Stimulated activated CD4-positive, alpha-beta T cell treated with anti-CD3 and anti-CD28 coated beads, Interleukin-15, amount 100 ng/mL, for 24 hours (primary cell): Measurements from ENCODE around the gene CDHR5.

Source experiments
- DNase-seq: peaks from one replicate; pipeline ENCODE4 v3.0.0-alpha.2; 2020

The CDHR5 gene

DNA sequence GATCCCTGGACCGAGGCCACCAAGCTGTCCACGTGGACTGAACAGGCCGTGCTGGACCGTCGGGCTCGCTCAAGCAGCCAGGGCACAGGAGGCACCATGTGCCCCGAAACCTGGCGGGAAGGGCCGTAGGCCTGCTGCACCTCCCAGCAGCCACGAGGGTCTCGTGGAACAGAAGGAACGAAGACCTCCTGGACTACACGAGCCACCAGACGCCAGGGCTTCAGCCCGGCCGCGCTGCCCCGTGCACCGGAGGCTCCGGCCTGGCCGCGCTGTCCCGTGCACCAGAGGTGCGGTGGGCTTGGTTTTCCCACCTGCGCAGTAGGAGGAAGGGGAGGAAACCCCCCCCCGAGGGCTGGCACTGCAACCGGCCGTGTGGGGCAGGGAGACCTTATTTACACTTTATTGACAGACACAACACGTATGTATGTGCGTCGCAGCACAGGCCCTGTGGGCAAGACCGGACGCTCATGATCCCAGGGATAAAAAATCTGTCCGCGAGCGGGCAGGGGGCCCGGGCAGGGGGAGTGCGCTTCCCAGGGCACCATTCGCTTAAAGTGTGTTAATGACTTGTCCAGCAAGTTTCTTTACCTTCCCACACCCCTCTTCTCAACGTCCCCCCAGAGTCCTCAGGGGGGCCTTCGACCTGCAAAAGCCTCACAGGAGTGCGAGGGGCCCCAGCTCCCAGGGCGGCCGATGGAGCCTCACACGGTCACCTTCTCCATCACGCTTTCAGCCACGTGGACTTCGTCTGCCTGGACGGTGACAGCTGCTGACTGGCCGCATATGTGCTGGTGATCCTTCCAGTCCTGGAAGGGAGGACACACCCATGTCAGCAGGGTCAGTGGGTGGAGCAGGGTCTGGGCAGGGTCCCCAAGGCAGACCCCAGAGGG, 19.3 kb upstream of the CDHR5 start:
- DNase-seq: no peak

DNA sequence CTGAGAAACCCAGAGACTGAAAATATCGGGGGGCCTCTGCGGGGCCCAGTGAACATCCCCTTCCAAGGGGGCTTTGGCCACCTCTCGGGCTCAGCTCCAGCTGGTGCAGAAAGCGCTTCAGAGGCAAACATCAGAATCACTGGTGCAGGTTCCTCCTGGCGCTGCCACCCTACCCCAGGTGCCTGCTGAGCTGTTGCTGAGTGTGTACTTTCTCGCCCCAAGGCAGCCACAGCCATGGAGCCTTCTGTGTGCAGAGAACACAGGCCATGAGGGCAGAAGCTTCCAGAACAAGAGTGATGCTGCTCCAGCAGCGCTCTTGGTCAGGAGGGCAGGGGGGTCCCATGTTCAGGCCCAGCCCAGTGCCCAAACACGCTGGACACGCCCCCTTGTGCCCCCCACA, 18.6 kb upstream of the CDHR5 start:
- no peak for DNase-seq

DNA sequence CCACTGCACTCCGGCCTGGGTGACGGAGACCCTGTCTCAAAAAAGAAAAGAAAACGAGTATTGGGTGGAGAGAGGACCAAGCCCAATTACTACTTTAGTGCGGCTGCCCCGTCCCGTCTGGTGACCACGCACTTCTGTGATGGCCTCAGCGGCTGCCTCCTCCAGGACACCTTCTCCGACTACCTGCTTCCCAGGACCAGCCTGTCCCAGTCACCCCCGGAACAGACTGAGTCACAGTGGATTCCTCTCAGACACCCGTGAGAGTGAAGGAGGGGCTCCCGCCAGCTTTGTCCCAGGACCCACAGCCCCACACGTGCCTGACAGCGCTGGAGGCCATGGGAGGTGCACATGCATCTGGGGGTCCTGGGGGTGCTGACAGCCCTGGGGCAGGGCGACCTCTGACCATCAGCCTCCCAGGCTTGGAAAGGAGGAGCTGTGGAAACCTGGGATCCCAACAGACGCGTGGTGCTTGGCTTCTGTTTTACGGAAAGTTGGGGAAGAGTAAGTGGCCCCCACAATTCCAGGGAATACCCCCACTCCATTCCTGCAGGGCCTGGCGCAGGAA, 17.1 kb upstream of the CDHR5 start:
- DNase-seq: no peak

- DNase-seq: no peak
Observed at GRCh38 chr11:640021-640706, 15.4 kb upstream of the CDHR5 start.

DNA sequence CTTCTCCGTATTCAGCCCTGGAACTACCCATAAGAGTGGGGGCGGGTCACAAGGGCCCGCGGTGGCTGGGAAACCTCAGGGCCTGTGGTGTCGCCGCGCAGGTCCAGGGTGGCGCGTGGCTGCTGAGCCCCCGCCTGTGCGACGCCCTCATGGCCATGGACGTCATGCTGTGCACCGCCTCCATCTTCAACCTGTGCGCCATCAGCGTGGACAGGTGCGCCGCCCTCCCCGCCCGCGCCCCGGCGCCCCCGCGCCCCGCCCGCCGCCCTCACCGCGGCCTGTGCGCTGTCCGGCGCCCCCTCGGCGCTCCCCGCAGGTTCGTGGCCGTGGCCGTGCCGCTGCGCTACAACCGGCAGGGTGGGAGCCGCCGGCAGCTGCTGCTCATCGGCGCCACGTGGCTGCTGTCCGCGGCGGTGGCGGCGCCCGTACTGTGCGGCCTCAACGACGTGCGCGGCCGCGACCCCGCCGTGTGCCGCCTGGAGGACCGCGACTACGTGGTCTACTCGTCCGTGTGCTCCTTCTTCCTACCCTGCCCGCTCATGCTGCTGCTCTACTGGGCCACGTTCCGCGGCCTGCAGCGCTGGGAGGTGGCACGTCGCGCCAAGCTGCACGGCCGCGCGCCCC, 14.7 kb upstream of the CDHR5 start:
- no peak for DNase-seq

- DNase-seq: no peak
Observed at GRCh38 chr11:638631-639331, 14.0 kb upstream of the CDHR5 start.

GRCh38 chr11:637593-638521, 13.1 kb upstream of the CDHR5 start:
- no peak for DNase-seq

GRCh38 chr11:637333-637592, 12.5 kb upstream of the CDHR5 start:
- DNase-seq: no peak

DNA sequence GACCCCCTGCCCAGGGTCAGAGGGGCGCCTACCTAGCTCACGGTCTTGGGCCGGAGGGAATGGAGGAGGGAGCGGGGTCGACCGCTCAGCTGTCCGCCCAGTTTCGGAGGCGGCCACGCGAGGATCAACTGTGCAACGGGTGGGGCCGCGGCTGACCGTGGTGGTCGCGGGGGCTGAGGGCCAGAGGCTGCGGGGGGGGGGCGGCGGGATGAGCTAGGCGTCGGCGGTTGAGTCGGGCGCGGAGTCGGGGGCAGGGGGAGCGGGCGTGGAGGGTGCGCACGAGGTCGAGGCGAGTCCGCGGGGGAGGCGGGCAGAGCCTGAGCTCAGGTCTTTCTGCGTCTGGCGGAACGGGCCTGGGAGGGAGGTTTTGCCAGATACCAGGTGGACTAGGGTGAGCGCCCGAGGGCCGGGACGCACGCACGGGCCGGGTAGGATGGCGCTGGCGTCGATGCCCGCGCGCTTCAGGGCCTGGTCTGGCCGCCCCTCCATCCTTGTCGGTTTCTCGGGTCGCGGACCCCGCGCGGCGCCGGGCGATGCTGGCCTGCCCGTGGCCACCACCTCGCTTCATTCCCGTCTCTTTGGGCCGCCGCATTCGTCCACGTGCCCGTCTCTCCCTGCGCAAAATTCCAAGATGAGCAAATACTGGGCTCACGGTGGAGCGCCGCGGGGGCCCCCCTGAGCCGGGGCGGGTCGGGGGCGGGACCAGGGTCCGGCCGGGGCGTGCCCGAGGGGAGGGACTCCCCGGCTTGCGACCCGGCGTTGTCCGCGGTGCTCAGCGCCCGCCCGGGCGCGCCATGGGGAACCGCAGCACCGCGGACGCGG, 12.0 kb upstream of the CDHR5 start, which contains the start of gene DRD4:
DRD4 (plus strand) TSS at position 759 of the 822 bp plus-strand sequence; CDS start at position 795, 36 bp downstream.
- no peak for DNase-seq

GRCh38 chr11:635945-636510, 11.3 kb upstream of the CDHR5 start:
- DNase-seq: no peak

DNA sequence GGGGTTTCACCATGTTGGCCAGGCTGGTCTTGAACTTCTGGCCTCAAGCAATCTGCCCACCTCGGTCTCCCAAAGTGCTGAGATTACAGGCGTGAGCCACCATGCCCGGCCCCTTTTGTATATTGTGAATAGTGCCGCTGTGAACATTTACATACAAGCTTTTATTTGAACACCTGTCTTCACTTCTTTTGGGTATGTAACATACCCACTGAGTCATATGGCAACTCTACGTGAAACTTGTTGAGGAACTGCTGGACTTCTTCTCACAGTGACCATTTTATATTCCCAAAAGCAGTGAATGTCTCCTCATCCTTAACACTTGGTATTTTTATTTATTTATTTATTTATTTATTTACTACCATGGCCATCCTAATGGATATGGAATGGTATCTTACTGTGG, 6.1 kb upstream of the CDHR5 start:
- no peak for DNase-seq

GRCh38 chr11:629237-629583, 4.5 kb upstream of the CDHR5 start:
- DNase-seq: no peak

GRCh38 chr11:628056-628455, 3.3 kb upstream of the CDHR5 start:
- no peak for DNase-seq

DNA sequence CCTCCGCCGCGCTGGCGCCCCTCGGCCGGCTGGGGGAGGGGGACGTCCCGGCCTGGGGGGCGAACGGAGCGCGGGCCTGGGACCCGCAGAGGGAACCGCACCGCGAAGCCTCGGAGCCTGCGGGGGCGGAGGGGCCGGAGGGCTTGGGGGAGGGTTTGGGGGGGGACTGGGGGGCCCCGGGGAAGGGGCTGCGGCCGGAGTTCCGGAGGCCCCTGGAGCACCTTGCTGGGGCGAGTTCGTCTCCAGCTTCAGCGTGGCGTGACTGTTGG, 2.5 kb upstream of the CDHR5 start:
- DNase-seq: no peak

DNA sequence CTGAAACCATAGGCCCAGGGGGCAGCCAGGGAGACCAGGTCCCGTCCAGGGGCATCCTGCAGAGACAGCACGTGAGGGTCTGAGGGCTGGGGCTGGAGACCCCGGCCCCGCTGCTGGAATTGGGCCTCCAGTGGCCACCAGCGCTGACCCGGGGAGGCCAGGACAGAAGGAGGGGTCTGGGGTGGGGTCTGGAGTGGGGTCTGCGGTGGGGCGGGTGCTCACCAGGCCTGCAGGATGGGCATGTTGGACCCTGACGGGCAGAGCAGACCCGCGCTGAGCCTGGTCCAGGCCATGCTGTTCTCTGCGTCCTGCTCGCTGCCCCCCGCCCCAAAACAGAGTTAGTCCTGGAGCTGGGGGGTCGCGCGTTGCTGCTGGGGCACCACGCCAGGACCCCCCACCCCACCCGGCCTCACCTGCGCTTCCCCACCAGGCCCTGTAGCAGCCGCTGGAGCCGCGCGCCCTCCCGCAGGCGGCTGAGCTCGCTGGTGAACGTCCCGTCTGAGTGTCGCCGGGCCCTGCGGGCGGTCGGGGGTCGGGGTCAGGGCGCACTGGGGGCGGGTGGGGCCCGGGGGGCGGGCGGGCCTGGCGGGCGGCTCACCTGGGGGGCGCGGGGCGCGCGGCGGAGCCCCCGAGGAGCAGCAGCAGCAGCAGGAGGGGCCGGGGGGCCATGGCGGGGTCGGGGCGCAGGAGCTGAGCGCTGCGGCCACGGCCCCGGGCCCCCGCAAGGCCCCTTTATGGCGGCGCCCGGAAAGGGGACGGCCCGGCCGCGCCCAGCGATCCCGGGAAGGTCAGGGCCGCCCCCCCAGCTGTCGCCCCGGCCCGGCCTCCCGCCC, 1.9 kb upstream of the CDHR5 start, which contains the start of gene SCT:
SCT (minus strand) TSS at position 707 of the 833 bp plus-strand sequence; CDS start at position 669, 38 bp downstream.
- DNase-seq: no peak

GRCh38 chr11:625636-626268, 997 bp upstream of the CDHR5 start:
- DNase-seq: no peak

GRCh38 chr11:623999-624704, 603 bp downstream of the CDHR5 start:
- no peak for DNase-seq

DNA sequence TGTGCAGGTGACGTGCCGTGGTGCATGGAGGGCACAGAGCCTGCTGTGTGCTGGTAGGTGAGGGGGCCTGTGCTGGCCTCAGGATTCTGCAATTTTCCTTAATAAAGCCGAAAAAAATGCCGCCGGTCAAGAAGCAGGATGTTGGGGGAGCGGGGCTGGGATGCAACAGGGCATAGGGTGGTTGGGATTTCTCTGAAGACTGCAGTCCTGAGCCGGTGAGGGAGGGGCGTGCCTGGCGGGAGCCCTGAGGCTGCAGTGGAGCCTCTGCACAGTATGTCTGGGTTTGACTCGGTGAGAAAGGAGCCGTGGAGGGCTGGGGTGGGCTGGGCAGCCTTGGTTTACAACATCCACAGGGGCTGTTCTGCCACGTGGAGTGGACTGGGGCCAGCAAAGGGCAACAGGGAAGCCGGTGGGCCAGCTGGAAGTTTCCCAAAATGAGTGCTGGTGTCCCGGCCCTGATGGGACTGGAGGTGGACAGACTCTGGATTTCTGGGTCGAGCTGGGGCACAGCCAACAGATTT, 1.3 kb downstream of the CDHR5 start:
- DNase-seq: no peak

DNA sequence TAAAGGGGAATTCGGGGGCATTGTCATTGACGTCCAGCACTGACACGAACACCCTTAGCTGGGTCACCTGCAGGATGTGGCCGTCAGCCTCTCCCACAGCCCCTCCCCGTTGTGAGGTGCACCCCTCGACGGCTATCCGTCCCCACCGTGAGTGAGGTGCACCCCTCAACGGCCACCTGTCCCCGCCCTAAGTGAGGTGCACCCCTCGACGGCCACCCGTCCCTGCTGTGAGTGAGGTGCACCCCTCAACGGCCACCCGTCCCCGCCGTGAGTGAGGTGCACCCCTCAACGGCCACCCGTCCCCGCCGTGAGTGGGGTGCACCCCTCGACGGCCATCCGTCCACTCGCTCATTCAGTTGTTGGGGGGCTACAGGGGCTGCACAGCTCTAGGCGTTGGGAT, 2.9 kb downstream of the CDHR5 start:
- DNase-seq: no peak
